ENCODE results near the gene IL18R1. TPM values are rescaled to one million over a fixed set of nuclear protein-coding genes. Genes with fewer than 3 reads are reported as not detected.

IL18R1 gene
- total RNA-seq, 3 donors from 2014 or later (not counting 1 experiment from before 2014, with no cell fraction given): 42.9 to 58.8 (median 46.7) TPM

DNA sequence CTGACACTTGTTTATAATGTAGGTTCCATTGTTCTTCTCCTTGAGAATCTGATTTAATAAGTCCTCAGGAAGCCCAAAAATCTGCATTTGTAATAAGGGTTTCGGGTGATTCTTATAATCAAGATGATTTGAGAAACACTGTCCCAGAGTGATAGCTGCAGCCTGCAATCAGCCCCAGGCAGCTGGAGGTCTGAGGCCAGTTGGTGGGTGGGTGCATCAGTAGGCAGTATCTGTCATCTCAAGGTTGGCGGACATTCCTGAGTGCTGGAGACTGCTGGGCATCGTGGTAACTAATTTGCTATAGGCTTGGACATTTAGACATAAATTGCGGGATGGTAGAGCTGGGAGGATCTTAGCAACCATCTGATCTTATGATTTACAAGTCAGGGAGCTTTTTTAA lies 64.7 kb downstream of the IL18R1 start:
- H3K4me1 Mint-ChIP-seq: peaks cover 85 to 87% of the 10 kb centered on the region in 2 donors
- TF ChIP-seq, protein P1, sequence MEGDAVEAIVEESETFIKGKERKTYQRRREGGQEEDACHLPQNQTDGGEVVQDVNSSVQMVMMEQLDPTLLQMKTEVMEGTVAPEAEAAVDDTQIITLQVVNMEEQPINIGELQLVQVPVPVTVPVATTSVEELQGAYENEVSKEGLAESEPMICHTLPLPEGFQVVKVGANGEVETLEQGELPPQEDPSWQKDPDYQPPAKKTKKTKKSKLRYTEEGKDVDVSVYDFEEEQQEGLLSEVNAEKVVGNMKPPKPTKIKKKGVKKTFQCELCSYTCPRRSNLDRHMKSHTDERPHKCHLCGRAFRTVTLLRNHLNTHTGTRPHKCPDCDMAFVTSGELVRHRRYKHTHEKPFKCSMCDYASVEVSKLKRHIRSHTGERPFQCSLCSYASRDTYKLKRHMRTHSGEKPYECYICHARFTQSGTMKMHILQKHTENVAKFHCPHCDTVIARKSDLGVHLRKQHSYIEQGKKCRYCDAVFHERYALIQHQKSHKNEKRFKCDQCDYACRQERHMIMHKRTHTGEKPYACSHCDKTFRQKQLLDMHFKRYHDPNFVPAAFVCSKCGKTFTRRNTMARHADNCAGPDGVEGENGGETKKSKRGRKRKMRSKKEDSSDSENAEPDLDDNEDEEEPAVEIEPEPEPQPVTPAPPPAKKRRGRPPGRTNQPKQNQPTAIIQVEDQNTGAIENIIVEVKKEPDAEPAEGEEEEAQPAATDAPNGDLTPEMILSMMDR (IDR thresholded peaks at IDR 0.05): no peak

DNA sequence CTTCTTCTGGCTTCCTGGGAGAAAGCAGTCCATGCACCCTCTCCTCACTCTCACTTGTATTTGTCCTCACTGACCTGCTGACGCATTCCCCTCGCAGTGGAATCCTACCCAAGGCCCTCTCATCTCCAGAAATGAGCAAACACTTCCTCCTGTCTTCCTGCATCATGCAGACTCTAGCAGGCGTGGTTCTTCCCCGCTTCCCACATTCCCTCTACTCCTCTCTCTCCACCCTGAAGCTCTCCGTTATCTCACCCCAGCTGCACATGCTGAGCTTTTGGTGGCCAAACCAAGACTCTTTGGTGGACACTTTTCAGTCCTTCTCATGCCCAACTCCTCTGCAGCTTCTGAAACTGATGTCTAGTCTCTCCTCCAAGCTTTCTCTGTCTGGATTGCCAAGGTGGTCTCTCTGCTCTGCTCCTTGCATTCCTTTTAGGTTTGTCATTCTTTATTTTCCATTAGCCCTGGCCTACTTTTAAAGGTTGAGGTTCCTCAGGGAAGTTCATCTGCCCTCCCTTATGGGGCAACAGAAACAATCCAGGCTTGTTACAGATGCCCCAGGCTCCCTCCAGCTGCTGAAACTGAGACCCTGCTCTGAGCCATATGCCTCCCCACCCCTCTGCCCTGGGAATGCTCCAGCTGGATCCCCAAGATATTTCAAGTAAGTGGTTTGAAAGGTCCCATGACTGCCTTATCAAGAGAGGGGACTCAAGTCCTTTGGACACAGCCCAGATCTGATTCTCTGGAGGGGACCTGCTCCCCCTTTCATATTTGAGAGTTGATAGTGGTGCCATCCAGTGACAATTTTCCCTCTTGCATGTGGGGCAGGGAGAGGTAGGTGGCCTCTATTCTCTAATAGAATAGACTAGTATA lies 66.5 kb downstream of the IL18R1 start:
- peak overlapping the region in 1 of 2 donors; percentile 93 for H3K27ac Mint-ChIP-seq

More for the DNA sequence above, 64.7 kb downstream of the IL18R1 start:
- Mint-ChIP-seq H3K27me3 (ENCODE audit: low read depth in 2 of 2) (no peaks in the 10 kb centered on the region), H3K4me3 (peak overlapping the region; percentile 97), H3K36me3 (peaks cover 30% of the 10 kb centered on the region), H3K9me3 (no peaks in the 10 kb centered on the region), H3K27ac (peak overlapping the region in 1 of 2 donors; percentile 93)
- no peaks in the 10 kb centered on the region for H3K27me3 ChIP-seq (ENCODE audit: control insufficient read depth, insufficient read depth, low read length)
- peak overlapping the region; percentile 77 for H3K27ac ChIP-seq (ENCODE audit: low read length)
- DNase-seq: no peak
- intact Hi-C loops (cut with micrococcal nuclease): no loop called here
- ATAC-seq: no peak
- H3K9me3 ChIP-seq (ENCODE audit: control insufficient read depth, insufficient read depth, low read length): no peaks in the 10 kb centered on the region
- H3K4me3 ChIP-seq (ENCODE audit: low read length): peak overlapping the region; percentile 71
- WGBS (ENCODE audit: insufficient coverage): 51% methylated on average over 4 of the region's 4 CpGs
- H3K4me1 ChIP-seq (ENCODE audit: control insufficient read depth, insufficient read depth, low read length): peaks cover 46% of the 10 kb centered on the region
- H3K36me3 ChIP-seq (ENCODE audit: control insufficient read depth, insufficient read depth, low read length): peaks cover 23% of the 10 kb centered on the region

DNA sequence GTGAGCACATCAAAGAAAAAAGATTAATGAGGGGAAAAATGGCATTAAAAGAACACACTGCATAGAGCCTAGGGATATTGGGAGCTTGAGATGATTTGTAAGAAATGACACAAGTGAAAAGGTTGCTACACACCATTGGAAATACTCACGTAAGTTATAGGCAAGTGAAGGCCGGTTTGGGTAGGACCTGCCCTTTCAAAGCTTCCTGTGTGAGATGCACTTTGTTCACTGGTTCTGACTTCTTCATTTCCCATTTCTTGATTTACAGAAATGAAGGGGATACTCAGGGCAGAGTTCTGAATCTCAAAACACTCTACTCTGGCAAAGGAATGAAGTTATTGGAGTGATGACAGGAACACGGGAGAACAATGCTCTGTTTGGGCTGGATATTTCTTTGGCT lies 67.3 kb downstream of the IL18R1 start, which contains the start of gene IL18RAP:
Gene IL18RAP (plus strand): TSS at position 251 of the 400 bp plus-strand sequence. CDS start 118 bp downstream, at position 369.
- Histone ChIP-seq H3K27me3 (ENCODE audit: control insufficient read depth, insufficient read depth, low read length) (no peaks in the 10 kb centered on the region), H3K36me3 (ENCODE audit: control insufficient read depth, insufficient read depth, low read length) (peaks cover 42% of the 10 kb centered on the region), H3K4me1 (ENCODE audit: control insufficient read depth, insufficient read depth, low read length) (peaks cover 25% of the 10 kb centered on the region), H3K9me3 (ENCODE audit: control insufficient read depth, insufficient read depth, low read length) (no peaks in the 10 kb centered on the region), H3K27ac (ENCODE audit: low read length) (peak within 1 kb of the TSS; percentile 77), H3K4me3 (ENCODE audit: low read length) (peak within 1 kb of the TSS; percentile 71)
- Mint-ChIP-seq H3K4me1 (peaks cover 85 to 87% of the 10 kb centered on the region in 2 donors), H3K4me3 (peak within 1 kb of the TSS; percentile 97), H3K9me3 (no peaks in the 10 kb centered on the region), H3K27ac (peak within 1 kb of the TSS in 1 of 2 donors; percentile 93), H3K36me3 (peaks cover 41% of the 10 kb centered on the region), H3K27me3 (ENCODE audit: low read depth in 2 of 2) (no peaks in the 10 kb centered on the region)
- intact Hi-C loops (cut with micrococcal nuclease): no loop called here
- TF ChIP-seq, protein P1 (IDR thresholded peaks at IDR 0.05): no peak
- WGBS (ENCODE audit: insufficient coverage): 33% methylated on average over 3 of the region's 3 CpGs
- DNase-seq: peak in 1 of 2 donors; percentile 19
- ATAC-seq: peak; percentile 37 to 67 (median 41)

More for the DNA sequence above, 66.5 kb downstream of the IL18R1 start:
- H3K4me3 Mint-ChIP-seq: peak overlapping the region; percentile 97
- H3K4me1 Mint-ChIP-seq: peaks cover 85 to 87% of the 10 kb centered on the region in 2 donors
- no peaks in the 10 kb centered on the region for H3K9me3 Mint-ChIP-seq
- TF ChIP-seq, protein P1 (IDR thresholded peaks at IDR 0.05): no peak
- ATAC-seq (no peak), DNase-seq (no peak)
- Histone ChIP-seq H3K9me3 (ENCODE audit: control insufficient read depth, insufficient read depth, low read length) (no peaks in the 10 kb centered on the region), H3K27ac (ENCODE audit: low read length) (peak overlapping the region; percentile 77), H3K4me1 (ENCODE audit: control insufficient read depth, insufficient read depth, low read length) (peaks cover 33% of the 10 kb centered on the region), H3K27me3 (ENCODE audit: control insufficient read depth, insufficient read depth, low read length) (no peaks in the 10 kb centered on the region), H3K36me3 (ENCODE audit: control insufficient read depth, insufficient read depth, low read length) (peaks cover 35% of the 10 kb centered on the region), H3K4me3 (ENCODE audit: low read length) (peak overlapping the region; percentile 71)
- intact Hi-C loops (cut with micrococcal nuclease): no loop called here
- WGBS (ENCODE audit: insufficient coverage): 51% methylated on average over 5 of the region's 5 CpGs
- H3K36me3 Mint-ChIP-seq: peaks cover 34% of the 10 kb centered on the region
- no peaks in the 10 kb centered on the region for H3K27me3 Mint-ChIP-seq (ENCODE audit: low read depth in 2 of 2)

Measured in natural killer cell (primary cell).